ENCODE results near the gene INSC. TPM values are rescaled to one million over a fixed set of nuclear protein-coding genes. Genes with fewer than 3 reads are reported as not detected.

Gene INSC
- total and polyA plus RNA-seq, 2 of the 8 experiments (the other 6 are each of a cell fraction or from before 2014, with no cell fraction given) = 0.58 to 0.59 TPM

- Histone ChIP-seq H4K5ac (ENCODE audit: insufficient read length, low read depth, low read length) (no peak overlapping the region), H3K9ac (replicated peaks in 1 of 4; ENCODE audit: extremely low read depth in 1 of 4, low read depth in 3 of 4, low read length in 3 of 4) (no peak overlapping the region), H4K8ac (ENCODE audit: extremely low read depth, insufficient read depth, low read length) (no peak overlapping the region), H3K27ac (ENCODE audit: low read depth, low read length) (no peak overlapping the region), H2BK20ac (ENCODE audit: low read length) (no peak overlapping the region), H2AK5ac (ENCODE audit: low read depth, low read length) (no peak overlapping the region), H3K36me3 (ENCODE audit: control insufficient read depth in 2 of 4, insufficient read depth in 4 of 4, low read length in 3 of 4) (no peaks in the 10 kb centered on the region), H3K23ac (ENCODE audit: insufficient read length) (no peak overlapping the region), H3K4ac (replicated peaks; ENCODE audit: insufficient read length, low read depth, low read length) (no peak overlapping the region), H3K18ac (ENCODE audit: extremely low read depth, low read length) (no peak overlapping the region), H4K91ac (replicated peaks; ENCODE audit: insufficient read length, low read length) (no peak overlapping the region), H3K14ac (ENCODE audit: insufficient read length) (no peak overlapping the region), H3K23me2 (ENCODE audit: low read depth, low read length) (no peaks in the 10 kb centered on the region), H3K4me2 (ENCODE audit: insufficient read depth in 1 of 2, low read depth in 2 of 2, low read length in 2 of 2) (no peak overlapping the region), H3K79me1 (ENCODE audit: low read depth, low read length) (no peaks in the 10 kb centered on the region), H2AFZ (ENCODE audit: low read length) (no peak overlapping the region), H3K4me1 (replicated peaks in 1 of 4; ENCODE audit: control insufficient read depth in 3 of 4, insufficient read depth in 4 of 4, low read length in 3 of 4) (peaks cover 0 to 7% (median 3%) of the 10 kb centered on the region in 4 experiments; a peak in 3 of 7 replicates), H3K79me2 (ENCODE audit: control insufficient read depth in 1 of 2, insufficient read depth in 2 of 2, low read length in 2 of 2) (no peaks in the 10 kb centered on the region), H2BK120ac (replicated peaks; ENCODE audit: low read depth, low read length) (no peak overlapping the region), H3K27me3 (replicated peaks in 1 of 4; ENCODE audit: control insufficient read depth in 3 of 4, extremely low read depth in 1 of 4, insufficient read depth in 3 of 4, low read length in 3 of 4) (no peaks in the 10 kb centered on the region), H3K4me3 (ENCODE audit: extremely low read depth in 1 of 4, insufficient read depth in 2 of 4, low read depth in 3 of 4, low read length in 4 of 4) (no peak overlapping the region), H2BK12ac (ENCODE audit: low read depth, low read length) (no peak overlapping the region), H4K20me1 (replicated peaks in 1 of 2; ENCODE audit: control insufficient read depth in 1 of 2, insufficient read depth in 2 of 2, low read length in 2 of 2) (no peaks in the 10 kb centered on the region), H3K56ac (replicated peaks; ENCODE audit: insufficient read length, low read depth, low read length) (no peak overlapping the region), H2BK15ac (ENCODE audit: low read length) (no peak overlapping the region), H2BK5ac (ENCODE audit: low read depth, low read length) (no peak overlapping the region), H3K9me3 (ENCODE audit: insufficient read depth in 2 of 2, low read depth in 1 of 2, low read length in 1 of 2) (no peaks in the 10 kb centered on the region)
- FAIRE-seq (no peak), DNase-seq (ENCODE audit: low read depth in 1 of 2, low spot score in 2 of 2) (no peak)
- WGBS, 2 experiments (ENCODE audit: extremely low coverage in 1 of 2, insufficient coverage in 1 of 2, insufficient read length in 1 of 2, insufficient replicate concordance in 2 of 2, low coverage in 1 of 2, low lambda C conversion rate in 2 of 2, missing lambda C conversion rate in 1 of 2) = 96% methylated on average over 3 of the region's 3 CpGs; no CpG with 5 or more reads in 1 of the 2 experiments
- ChIA-PET POLR2A (ENCODE audit: partially characterized antibody) (no interaction called here), CTCF (ENCODE audit: partially characterized antibody) (interaction anchor here (0.8 to 9.8 kb wide), 12 partner anchors 16 to 379 kb away, joined by 3 to 107 read pairs (median 4); no protein-coding TSS in a partner anchor)
- TF ChIP-seq SP1 (IDR thresholded peaks at IDR 0.05; ENCODE audit: low read depth, low read length) (no peak), NRF1 (IDR thresholded peaks at IDR 0.05; ENCODE audit: low read depth, low read length) (no peak), PHF8 (conservative IDR thresholded peaks at IDR 0.05; ENCODE audit: low read depth, low read length) (no peak), SUZ12 (IDR thresholded peaks at IDR 0.05; ENCODE audit: low read length) (no peak), CREB1 (IDR thresholded peaks at IDR 0.05) (no peak), SAP30 (IDR thresholded peaks at IDR 0.05; ENCODE audit: insufficient read depth, insufficient replicate concordance, low read length) (no peak), FOSL1 (IDR thresholded peaks at IDR 0.05; ENCODE audit: insufficient read depth, low read depth, low read length) (no peak), GTF2F1 (IDR thresholded peaks at IDR 0.05; ENCODE audit: borderline replicate concordance, low read depth, low read length) (no peak), ATF3 (IDR thresholded peaks at IDR 0.05; ENCODE audit: insufficient read depth, low read depth, low read length) (no peak), TAF7 (optimal IDR thresholded peaks at IDR 0.05; ENCODE audit: borderline replicate concordance, low read depth, low read length) (no peak), TEAD4 (IDR thresholded peaks at IDR 0.05; ENCODE audit: low read depth, low read length) (no peak), MAFK (IDR thresholded peaks at IDR 0.05; ENCODE audit: low read depth, low read length) (no peak), CBX5 (IDR thresholded peaks at IDR 0.05; ENCODE audit: low read depth, low read length) (no peak), EZH2 (IDR thresholded peaks at IDR 0.05; ENCODE audit: low read depth, low read length, severe bottlenecking) (no peak), HDAC6 (IDR thresholded peaks at IDR 0.05; ENCODE audit: low read depth, low read length) (no peak)
These were observed 26.7 kb downstream of the INSC start for GRCh38 chr11:15141381-15141780.
